Transverse colon (tissue), 4 donors: Measurements from ENCODE around the gene ZNF414. TPM values are rescaled to one million over a fixed set of nuclear protein-coding genes. Genes with fewer than 3 reads are reported as not detected.

Experiments
- DNase-seq: peaks from one replicate; pipeline ENCODE4 v3.0.0-alpha.2; 2019
- H3K27ac ChIP-seq, 4 donors: fragments of 200-600 bp; sonication (generic); 2 replicates each; pipeline ENCODE4 v1.5.1; 2016 to 2018; ENCODE audit warnings: inconsistent platforms in 4 of 4
- H3K27me3 ChIP-seq: fragments of 200-600 bp; sonication (generic); 2 replicates; pipeline ENCODE4 v1.5.1; 2017; ENCODE audit warnings: inconsistent platforms
- H3K36me3 ChIP-seq, 4 donors: fragments of 200-600 bp; sonication (generic); 2 replicates each; pipeline ENCODE4 v1.5.1; 2017 to 2019; ENCODE audit warnings: inconsistent platforms in 4 of 4
- H3K4me1 ChIP-seq, 4 donors: fragments of 200-600 bp; sonication (generic); 2 replicates each; pipeline ENCODE4 v1.5.1; 2017 to 2020; ENCODE audit warnings: inconsistent platforms in 4 of 4
- H3K4me3 ChIP-seq, 4 donors: fragments of 200-600 bp; sonication (generic); 1 replicate in 1 of 4; 2 replicates in 3 of 4; pipeline versions ENCODE4 v1.5.1 to v1.6.1; 2017 to 2019; ENCODE audit warnings: inconsistent platforms in 4 of 4
- H3K9me3 ChIP-seq, 2 donors: fragments of 200-600 bp; sonication (generic); 2 replicates each; pipeline ENCODE4 v1.5.1; 2017 to 2019; ENCODE audit warnings: inconsistent platforms in 2 of 2
- CTCF ChIP-seq, 5 experiments: fragments of 200-600 bp in 3 of 5; fragments of 450-650 bp in 2 of 5; sonication (generic) in 3 of 5; IDR thresholded peaks; 1 replicate in 2 of 5; 2 replicates in 3 of 5; pipeline ENCODE4 v1.5.1; 2016 to 2017; ENCODE audit warnings: antibody characterized with exemption in 5 of 5, inconsistent platforms in 3 of 5, mild to moderate bottlenecking in 2 of 5, moderate library complexity in 1 of 5
- EP300 ChIP-seq: sonication (generic); formaldehyde crosslinking; IDR thresholded peaks from one replicate; pipeline ENCODE4 v1.6.1; 2017; ENCODE audit warnings: antibody characterized with exemption, low read depth
- POLR2A ChIP-seq: fragments of 450-650 bp; IDR thresholded peaks from one replicate; pipeline ENCODE4 v1.6.1; 2016; ENCODE audit warnings: antibody characterized with exemption, mild to moderate bottlenecking, moderate library complexity
- POLR2AphosphoS5 ChIP-seq, 3 donors: sonication (generic); formaldehyde crosslinking; IDR thresholded peaks; one replicate each; pipeline ENCODE4 v1.6.1; 2016; ENCODE audit warnings: antibody characterized with exemption in 3 of 3
- WGBS, 2 donors: methylation state at CpG; one replicate each; pipeline ENCODE4 v1.1.5; 2018; ENCODE audit warnings: low coverage in 1 of 2; 5-methylcytosine and 5-hydroxymethylcytosine counted together
- in situ Hi-C, 4 donors: fragments of 200-750 bp; cut with MboI; loops; one replicate each; pipeline versions ENCODE4 v1.15.0 to v1.15.1; 2017; ENCODE audit warnings: low sequenced_read_pairs in 3 of 4, low pct_ligation_motif_present in 1 of 4, low pct_unique_long_range_greater_than_20kb in 1 of 4
- intact Hi-C: fragments of 100-400 bp; cut with DNase I; formaldehyde crosslinking; loops from one replicate; pipeline ENCODE4 v1.15.1; 2023; ENCODE audit warnings: low total_unique reads
- total RNA-seq, 4 donors: library from RNA; depleted of rRNA; stranded (reverse); fragments of >200 nt; gene quantifications; one replicate each; pipeline ENCODE4 v1.1.0, GENCODE V29; 2016

ZNF414 gene
- total RNA-seq, 4 donors from 2014 or later = 7.8 to 13.8 (median 11.0) TPM

- intact Hi-C loops = no loop called here
- H3K9me3 ChIP-seq = no peaks in the 10 kb centered on the region
- WGBS, 2 donors = 0 to 23% methylated on average over 1 to 15 of the region's 15 CpGs
- H3K36me3 ChIP-seq = no peaks in the 10 kb centered on the region
- peaks cover 0 to 6% (median 5%) of the 10 kb centered on the region in 4 donors for H3K4me1 ChIP-seq
- no peaks in the 10 kb centered on the region for H3K27me3 ChIP-seq
- DNase-seq = no peak
- in situ Hi-C loops = no loop called here
- peak overlapping the region; percentile 79 to 97 (median 92) for H3K27ac ChIP-seq
- H3K4me3 ChIP-seq = peak overlapping the region; percentile 35 to 72 (median 40)
- TF ChIP-seq CTCF (IDR thresholded peaks at IDR 0.05) (no peak), POLR2A (peak; percentile 44), EP300 (no peak), POLR2AphosphoS5 (IDR thresholded peaks at IDR 0.05) (peak; percentile 48 to 64 (median 53))
These were observed 11.4 kb upstream of the ZNF414 start for GRCh38 chr19:8525401-8525684.

GRCh38 chr19:8519388-8519787 is 5.4 kb upstream of the ZNF414 start:
- intact Hi-C loops = no loop called here
- TF ChIP-seq POLR2A (no peak), POLR2AphosphoS5 (IDR thresholded peaks at IDR 0.05) (no peak), EP300 (no peak), CTCF (IDR thresholded peaks at IDR 0.05) (no peak)
- DNase-seq = no peak
- no peak overlapping the region for H3K27ac ChIP-seq
- H3K4me3 ChIP-seq = no peak overlapping the region
- no peaks in the 10 kb centered on the region for H3K9me3 ChIP-seq
- in situ Hi-C loops = loop anchor here in 1 of 4 donors (25.0 kb wide), 1 partner anchor 107 kb away; the partner anchor contains the start of gene MARCHF2
- H3K4me1 ChIP-seq = peaks cover 0 to 7% (median 2%) of the 10 kb centered on the region in 4 donors
- H3K36me3 ChIP-seq = no peaks in the 10 kb centered on the region
- no peaks in the 10 kb centered on the region for H3K27me3 ChIP-seq
- WGBS, 2 donors = 87% methylated on average over 6 of the region's 6 CpGs; no CpG with 5 or more reads in 1 of the 2 donors

- no peaks in the 10 kb centered on the region for H3K36me3 ChIP-seq
- H3K27me3 ChIP-seq = no peaks in the 10 kb centered on the region
- H3K4me3 ChIP-seq = no peak overlapping the region
- no peak for DNase-seq
- in situ Hi-C loops = loop anchor here in 1 of 4 donors (25.0 kb wide), 1 partner anchor 106 kb away; the partner anchor contains the start of gene MARCHF2
- intact Hi-C loops = no loop called here
- no peaks in the 10 kb centered on the region for H3K9me3 ChIP-seq
- peak overlapping the region in 3 of 4 donors; percentile 27 to 61 (median 56) for H3K27ac ChIP-seq
- H3K4me1 ChIP-seq = peaks cover under 1 to 9% (median 3%) of the 10 kb centered on the region in 4 donors
- 88 to 100% methylated on average over 1 to 11 of the region's 11 CpGs for WGBS, 2 donors
- TF ChIP-seq CTCF (IDR thresholded peaks at IDR 0.05) (no peak), POLR2AphosphoS5 (IDR thresholded peaks at IDR 0.05) (no peak), EP300 (no peak), POLR2A (no peak)
These were observed 4.6 kb upstream of the ZNF414 start for GRCh38 chr19:8518536-8518935.

- intact Hi-C loops = no loop called here
These were observed 3.8 kb upstream of the ZNF414 start for GRCh38 chr19:8517551-8518442.

More at GRCh38 chr19:8517551-8518442, 3.8 kb upstream of the ZNF414 start:
- 35 to 46% methylated on average over 2 to 9 of the region's 10 CpGs for WGBS, 2 donors
- TF ChIP-seq CTCF (IDR thresholded peaks at IDR 0.05) (no peak), POLR2AphosphoS5 (IDR thresholded peaks at IDR 0.05) (no peak), EP300 (no peak)
- DNase-seq = no peak
- peak overlapping the region in 3 of 4 donors; percentile 27 to 61 (median 56) for H3K27ac ChIP-seq
- H3K4me3 ChIP-seq = no peak overlapping the region
- no peaks in the 10 kb centered on the region for H3K27me3 ChIP-seq
- H3K36me3 ChIP-seq = no peaks in the 10 kb centered on the region
- H3K4me1 ChIP-seq = peaks cover 7 to 16% (median 10%) of the 10 kb centered on the region in 4 donors
- in situ Hi-C loops = loop anchor here in 1 of 4 donors (25.0 kb wide), 1 partner anchor 105 kb away; the partner anchor contains the start of gene MARCHF2
- H3K9me3 ChIP-seq = no peaks in the 10 kb centered on the region
